DOHH2 (cell line): ENCODE measurements around the gene MAD2L1BP.

ENCODE experiments used
- CTCF ChIP-seq: fragments of 200-600 bp; sonication (generic); IDR thresholded peaks from one replicate; pipeline ENCODE4 v1.5.1; 2014; ENCODE audit warnings: antibody characterized with exemption, mild to moderate bottlenecking, low read depth, low read length; ENCODE audit not compliant: poor library complexity, severe bottlenecking
- EZH2phosphoT487 ChIP-seq: fragments of 200-600 bp; sonication (generic); IDR thresholded peaks from 2 replicates; pipeline ENCODE4 v1.6.1; 2017; ENCODE audit warnings: borderline replicate concordance, mild to moderate bottlenecking, antibody characterized with exemption, low read length, moderate library complexity, mixed read lengths

DNA sequence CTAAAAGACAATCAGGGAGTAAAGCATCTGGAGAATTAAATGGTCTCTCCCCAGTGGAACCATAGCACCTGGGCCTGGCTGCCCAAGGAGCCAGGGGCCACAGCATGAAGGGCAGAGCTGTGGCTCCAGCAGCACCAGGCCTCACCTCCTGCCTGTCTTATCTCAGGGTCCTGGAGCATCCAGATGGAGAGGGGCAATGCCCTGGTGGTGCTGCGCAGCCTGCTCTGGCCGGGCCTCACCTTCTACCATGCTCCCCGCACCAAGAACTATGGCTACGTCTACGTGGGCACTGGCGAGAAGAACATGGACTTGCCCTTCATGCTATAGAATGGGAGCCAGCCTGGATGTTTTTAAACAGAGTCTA lies 35.0 kb downstream of the MAD2L1BP start:
- no peak for TF ChIP-seq CTCF
- TF ChIP-seq EZH2phosphoT487: no peak
